Measurements from ENCODE around the gene ZNF587.
"Not testable (repeated sequence)": the region's sequence is repeated elsewhere in the genome, so short reads cannot be mapped to it uniquely, and the experiment has no call there.

The ZNF587 gene

DNA sequence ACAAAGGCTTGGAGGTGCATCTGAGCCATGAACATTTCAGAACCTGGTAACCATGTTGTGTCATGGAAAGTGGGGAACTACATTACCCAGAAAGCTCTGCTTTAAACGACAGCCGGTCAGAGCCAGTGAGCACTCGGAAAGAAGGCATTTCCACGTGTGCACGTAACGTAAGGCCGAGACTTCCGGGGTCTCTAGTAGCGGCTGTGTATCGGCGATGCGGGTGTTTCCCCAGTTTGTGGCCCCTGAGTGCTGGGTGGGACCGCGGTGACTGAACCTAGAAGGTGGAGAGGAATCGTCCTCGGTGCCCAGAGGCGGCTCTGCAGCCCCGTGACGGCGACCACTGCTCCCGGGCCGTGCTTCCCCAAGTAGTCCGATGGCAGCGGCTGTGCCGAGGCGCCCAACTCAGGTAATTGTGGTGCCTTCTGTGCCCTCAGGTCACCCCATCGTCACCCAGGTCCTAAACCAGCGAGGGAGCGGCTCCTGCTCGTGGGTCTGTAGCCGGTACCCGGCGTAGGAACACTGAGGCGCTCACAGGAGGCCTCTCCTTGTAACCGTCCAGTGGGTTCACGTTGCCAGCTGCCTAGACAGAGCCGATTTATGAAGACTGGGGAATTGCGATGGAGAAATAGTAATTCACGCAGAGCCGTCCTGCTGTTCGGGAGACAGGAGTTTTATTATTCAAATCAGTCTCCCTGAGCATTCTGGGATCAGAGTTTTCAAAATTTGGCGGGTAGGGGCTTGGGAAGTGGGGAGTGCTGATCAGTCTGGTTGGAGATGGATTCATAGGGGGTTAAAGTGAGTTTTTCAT, at the start of gene ZNF587:
ZNF587 (plus strand) TSS at position 194 of the 808 bp plus-strand sequence; CDS start at position 374, 180 bp downstream.
- DNase-seq, result peak; percentile 68

- DNase-seq, result no peak
These were observed 49.0 kb upstream of the ZNF587 start for GRCh38 chr19:57800696-57801095.

- DNase-seq, result no peak
These were observed 47.4 kb upstream of the ZNF587 start for GRCh38 chr19:57802269-57802668.

DNA sequence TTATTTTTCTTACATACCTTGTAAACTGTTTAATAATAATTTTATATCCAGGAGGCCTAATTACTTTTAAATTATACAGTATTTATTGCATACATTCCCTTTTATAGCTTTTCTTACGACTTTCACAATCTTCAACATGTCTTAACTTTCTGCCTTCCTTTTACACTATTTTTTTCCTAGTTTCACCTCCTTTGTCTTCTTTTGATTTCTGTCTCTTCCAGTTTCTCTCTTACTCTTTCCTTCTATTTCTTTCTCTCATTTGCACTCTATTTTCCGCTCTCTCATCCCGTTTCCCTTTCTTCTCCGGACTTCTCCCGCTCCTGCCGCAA, 46.4 kb upstream of the ZNF587 start:
- no peak for DNase-seq

DNA sequence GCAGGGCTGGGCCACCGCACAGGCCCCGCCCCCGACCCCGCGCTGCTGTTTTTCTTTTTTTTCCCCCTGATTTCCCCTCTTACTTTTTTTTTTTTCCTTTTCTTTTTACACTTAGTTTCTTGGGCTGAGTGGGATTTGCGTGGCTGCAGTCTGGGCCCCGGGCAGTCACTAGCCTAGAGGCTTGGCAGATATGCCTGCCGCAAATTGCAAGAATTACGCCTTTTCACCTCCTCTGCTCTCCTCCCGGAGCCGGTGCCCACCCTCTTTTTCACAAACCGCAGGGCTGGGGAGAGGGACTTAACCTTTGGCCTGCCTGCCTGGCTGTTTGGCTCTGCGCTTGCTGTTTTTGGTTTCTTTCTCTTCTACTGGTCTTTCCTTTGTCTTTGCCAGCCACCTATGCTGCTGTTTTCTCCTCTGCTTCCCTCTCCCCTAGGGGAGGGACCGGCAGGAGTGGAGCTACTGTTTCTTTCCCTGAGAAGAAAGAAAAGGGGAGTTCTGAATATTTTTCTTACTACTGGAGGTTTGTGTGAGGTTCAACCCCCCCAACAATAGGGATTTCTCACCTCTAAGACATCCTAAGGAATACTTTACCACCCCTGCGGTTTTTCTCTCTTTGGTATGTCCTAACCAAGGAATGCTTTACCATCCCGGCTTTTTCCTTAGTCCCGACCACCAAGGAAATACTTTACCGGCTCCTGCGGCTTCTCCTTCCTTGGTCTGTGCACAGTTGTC, 45.9 kb upstream of the ZNF587 start:
- no peak for DNase-seq

GRCh38 chr19:57807541-57807940, 42.1 kb upstream of the ZNF587 start:
- DNase-seq, result no peak

- DNase-seq, result peak; percentile 6
These were observed 39.0 kb upstream of the ZNF587 start for GRCh38 chr19:57810410-57811295.

GRCh38 chr19:57812226-57812625, 37.4 kb upstream of the ZNF587 start:
- DNase-seq, result no peak

GRCh38 chr19:57812975-57813820, 36.5 kb upstream of the ZNF587 start:
- DNase-seq, result not testable (repeated sequence)

DNA sequence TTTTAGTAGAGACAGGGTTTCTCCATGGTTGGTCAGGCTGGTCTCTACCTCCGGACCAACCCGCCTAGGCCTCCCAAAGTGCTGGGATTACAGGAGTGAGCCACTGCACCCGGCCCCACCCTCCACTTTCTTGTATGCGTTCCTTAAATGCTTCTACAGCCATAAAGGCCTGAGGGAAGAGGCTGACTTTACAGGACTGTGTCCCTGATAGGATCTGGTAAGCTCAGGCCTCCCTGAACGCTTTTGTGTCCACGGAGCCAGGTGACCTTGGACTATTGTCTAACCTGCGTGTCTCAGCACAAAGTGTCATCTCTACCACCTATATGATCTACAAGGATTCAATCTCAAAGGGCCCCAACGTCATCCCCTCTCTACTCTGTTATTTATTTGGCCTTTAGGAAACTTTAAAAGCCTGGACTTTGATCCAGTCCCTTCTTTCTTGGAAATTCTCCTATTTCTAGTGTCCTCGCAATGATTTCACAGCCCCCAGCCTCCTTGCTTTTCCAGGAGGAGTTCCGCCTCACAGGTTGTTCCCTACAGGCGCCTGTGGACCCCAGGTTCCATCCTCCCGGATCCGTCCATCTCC, 35.6 kb upstream of the ZNF587 start:
- no peak for DNase-seq

DNA sequence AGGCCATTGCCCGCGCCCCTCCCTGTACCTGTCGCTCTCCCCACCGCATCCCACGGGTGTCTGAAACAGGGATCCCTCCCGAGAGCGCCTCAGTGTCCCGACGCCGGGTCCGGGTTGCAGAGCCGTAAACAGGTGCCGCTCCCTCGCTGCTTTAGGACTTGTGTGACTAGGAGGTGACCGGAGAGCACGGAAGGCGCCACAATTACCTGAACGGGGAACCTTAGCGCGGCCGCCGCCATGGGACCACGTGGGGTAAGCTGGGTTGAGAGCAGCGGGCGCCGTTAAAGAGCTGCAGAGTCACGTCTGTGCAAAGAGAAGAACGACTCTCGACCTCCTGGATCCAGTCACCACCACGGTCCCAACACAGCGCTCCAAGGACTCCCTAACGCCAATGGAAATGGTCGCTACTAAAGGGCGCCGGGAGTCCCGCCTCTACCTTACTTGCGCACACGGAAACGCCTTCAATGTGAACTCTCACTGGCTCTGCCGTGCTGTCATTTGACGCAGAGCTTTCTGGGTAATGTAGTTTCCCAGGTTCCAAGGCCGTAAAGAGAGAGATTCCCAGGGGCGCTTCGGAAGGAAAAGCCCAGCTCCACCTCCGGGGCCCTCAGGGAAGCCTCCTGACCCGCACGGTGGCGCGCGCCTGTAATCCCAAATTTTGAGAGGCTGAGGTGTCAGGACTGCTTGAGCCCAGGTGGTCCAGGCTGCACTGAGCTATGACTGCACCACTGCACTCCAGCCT, 35.0 kb upstream of the ZNF587 start, which contains the start of gene ZNF552:
ZNF552 (minus strand) TSS at position 409 of the 742 bp plus-strand sequence; CDS start at position 239, 170 bp downstream.
- DNase-seq, result peak; percentile 80

GRCh38 chr19:57815247-57816075, 34.2 kb upstream of the ZNF587 start:
- no peak for DNase-seq

DNA sequence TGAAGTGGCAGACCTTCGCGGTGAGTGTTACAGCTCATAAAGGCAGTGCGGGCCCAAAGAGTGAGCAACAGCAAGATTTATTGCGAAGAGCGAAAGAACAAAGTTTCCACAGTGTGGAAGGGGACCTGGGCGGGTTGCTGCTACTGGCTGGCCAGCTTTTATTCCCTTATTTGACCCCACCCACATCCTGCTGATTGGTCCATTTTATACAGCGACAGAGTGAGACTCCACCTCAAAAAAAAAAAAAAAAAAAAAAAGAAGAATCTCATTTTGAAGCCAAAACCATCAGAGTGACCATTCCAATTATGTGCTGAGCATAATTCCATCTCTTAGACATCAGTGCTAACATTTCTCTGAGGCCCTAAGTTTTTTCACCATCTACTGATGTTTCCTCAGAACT, 33.0 kb upstream of the ZNF587 start:
- DNase-seq, result no peak

- DNase-seq, result no peak
These were observed 31.7 kb upstream of the ZNF587 start for GRCh38 chr19:57817976-57818375.

- no peak for DNase-seq
These were observed 31.3 kb upstream of the ZNF587 start for GRCh38 chr19:57818378-57818777.

- DNase-seq, result peak; percentile 92
These were observed 30.0 kb upstream of the ZNF587 start for GRCh38 chr19:57819475-57820148.

GRCh38 chr19:57820599-57820998, 29.1 kb upstream of the ZNF587 start:
- no peak for DNase-seq

GRCh38 chr19:57821095-57821494, 28.6 kb upstream of the ZNF587 start:
- DNase-seq, result not testable (repeated sequence)

GRCh38 chr19:57821501-57821900, 28.2 kb upstream of the ZNF587 start:
- not testable (repeated sequence) for DNase-seq
